ENCODE measurements around the gene TMC7. TPM values are rescaled to one million over a fixed set of nuclear protein-coding genes. Genes with fewer than 3 reads are reported as not detected.
A peak's percentile ranks its signal among the peaks of the same experiment; 100 is the strongest.
"Not testable (repeated sequence)": the region's sequence is repeated elsewhere in the genome, so short reads cannot be mapped to it uniquely, and the experiment has no call there.

Gene TMC7
- polyA plus RNA-seq, 6 donors from 2014 or later = not detected

DNA sequence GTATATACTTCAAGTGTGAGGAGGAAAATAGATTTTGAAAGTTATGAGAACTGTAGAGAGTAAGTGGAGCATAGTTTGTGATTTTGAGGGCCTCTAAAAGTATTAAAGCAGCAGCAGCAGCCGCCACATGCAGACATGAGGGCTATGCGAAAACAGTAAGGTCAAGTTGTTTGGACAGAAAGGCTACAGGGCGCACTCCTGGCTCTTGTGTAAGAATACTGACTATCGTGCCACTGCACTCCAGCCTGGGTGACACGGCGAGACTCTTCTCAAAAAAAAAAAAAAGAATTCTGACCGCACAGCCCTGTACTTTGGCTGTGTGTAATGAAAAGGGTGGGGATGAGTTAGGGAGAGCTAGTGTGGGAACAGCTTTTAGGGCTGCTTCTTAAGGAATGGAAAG lies 10.4 kb downstream of the TMC7 start:
- Mint-ChIP-seq H3K9me3 (peaks cover 0 to 15% (median 6%) of the 10 kb centered on the region in 7 donors), H3K27me3 (peaks cover 5 to 15% (median 14%) of the 10 kb centered on the region in 3 donors)
- not testable (repeated sequence) for H3K36me3 Mint-ChIP-seq; H3K4me3 Mint-ChIP-seq; ATAC-seq (ENCODE audit: low read depth in 2 of 2); H3K27ac Mint-ChIP-seq; H3K4me1 Mint-ChIP-seq; DNase-seq

- H3K4me3 Mint-ChIP-seq; H3K27ac Mint-ChIP-seq; ATAC-seq (ENCODE audit: low read depth in 2 of 2); H3K4me1 Mint-ChIP-seq; H3K36me3 Mint-ChIP-seq; DNase-seq: not testable (repeated sequence)
- Mint-ChIP-seq H3K9me3 (peaks cover 0 to 14% (median 6%) of the 10 kb centered on the region in 7 donors), H3K27me3 (peaks cover 5 to 19% (median 15%) of the 10 kb centered on the region in 3 donors)
Observed at GRCh38 chr16:18995406-18995805, 11.7 kb downstream of the TMC7 start.

- peaks cover 0 to 19% (median 15%) of the 10 kb centered on the region in 3 donors for H3K27me3 Mint-ChIP-seq
- not testable (repeated sequence) for H3K36me3 Mint-ChIP-seq; H3K27ac Mint-ChIP-seq; H3K4me1 Mint-ChIP-seq; DNase-seq; H3K4me3 Mint-ChIP-seq; ATAC-seq (ENCODE audit: low read depth in 2 of 2)
- peaks cover 0 to 14% (median 2%) of the 10 kb centered on the region in 7 donors for H3K9me3 Mint-ChIP-seq
Observed at GRCh38 chr16:18996536-18996935, 12.8 kb downstream of the TMC7 start.

- H3K4me3 Mint-ChIP-seq; H3K4me1 Mint-ChIP-seq; H3K27ac Mint-ChIP-seq; DNase-seq; H3K36me3 Mint-ChIP-seq; ATAC-seq (ENCODE audit: low read depth in 2 of 2): not testable (repeated sequence)
- H3K27me3 Mint-ChIP-seq = peaks cover 0 to 19% (median 15%) of the 10 kb centered on the region in 3 donors
- peaks cover 0 to 12% (median 2%) of the 10 kb centered on the region in 7 donors for H3K9me3 Mint-ChIP-seq
Observed at GRCh38 chr16:18997001-18997400, 13.3 kb downstream of the TMC7 start.

DNA sequence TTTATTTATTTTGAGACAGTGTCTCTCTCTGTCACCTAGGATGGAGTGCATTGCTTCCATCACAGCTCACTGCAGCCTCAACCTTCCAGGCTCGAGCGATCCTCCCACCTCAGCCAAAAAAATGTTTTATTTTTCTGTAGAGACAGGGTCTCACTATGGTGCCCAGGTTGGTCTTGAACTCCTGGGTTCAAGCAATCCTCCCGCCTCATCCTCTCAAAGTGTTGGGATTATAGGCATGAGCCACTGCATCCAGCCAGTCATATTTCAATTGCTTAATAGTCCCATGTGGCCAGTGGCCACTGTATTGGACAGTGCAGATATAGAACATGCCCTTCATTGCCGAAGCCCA lies 15.3 kb downstream of the TMC7 start:
- Mint-ChIP-seq H3K9me3 (peaks cover 0 to 12% (median 2%) of the 10 kb centered on the region in 7 donors), H3K4me3 (no peak overlapping the region), H3K27me3 (peaks cover 0 to 19% (median 15%) of the 10 kb centered on the region in 3 donors), H3K27ac (no peak overlapping the region), H3K4me1 (no peaks in the 10 kb centered on the region), H3K36me3 (no peaks in the 10 kb centered on the region)
- DNase-seq (no peak), ATAC-seq (ENCODE audit: low read depth in 2 of 2) (no peak)

- Mint-ChIP-seq H3K4me3 (no peak overlapping the region), H3K27me3 (peaks cover 2 to 6% (median 4%) of the 10 kb centered on the region in 3 donors), H3K36me3 (no peaks in the 10 kb centered on the region), H3K9me3 (peaks cover 0 to 4% (median 0%) of the 10 kb centered on the region in 7 donors), H3K27ac (peak overlapping the region in 1 of 6 donors; percentile 47), H3K4me1 (no peaks in the 10 kb centered on the region)
- DNase-seq (no peak), ATAC-seq (ENCODE audit: low read depth in 2 of 2) (no peak)
Observed at GRCh38 chr16:19001788-19002187, 18.1 kb downstream of the TMC7 start.

- no peak for ATAC-seq (ENCODE audit: low read depth in 2 of 2)
- no peaks in the 10 kb centered on the region for H3K4me1 Mint-ChIP-seq
- peaks cover 4 to 8% (median 6%) of the 10 kb centered on the region in 3 donors for H3K27me3 Mint-ChIP-seq
- no peaks in the 10 kb centered on the region for H3K36me3 Mint-ChIP-seq
- H3K27ac Mint-ChIP-seq = no peak overlapping the region
- DNase-seq = no peak
- H3K4me3 Mint-ChIP-seq = no peak overlapping the region
- peaks cover 0 to 4% (median 0%) of the 10 kb centered on the region in 7 donors for H3K9me3 Mint-ChIP-seq
Observed at GRCh38 chr16:19003935-19004334, 20.2 kb downstream of the TMC7 start.

GRCh38 chr16:19005561-19006445 lies 22.1 kb downstream of the TMC7 start:
- Mint-ChIP-seq H3K27me3 (peaks cover 0 to 8% (median 4%) of the 10 kb centered on the region in 3 donors), H3K4me1 (no peaks in the 10 kb centered on the region), H3K36me3 (no peaks in the 10 kb centered on the region), H3K27ac (peak overlapping the region in 1 of 6 donors; percentile 11), H3K9me3 (peaks cover 2 to 10% (median 6%) of the 10 kb centered on the region in 7 donors), H3K4me3 (no peak overlapping the region)
- DNase-seq (no peak), ATAC-seq (ENCODE audit: low read depth in 2 of 2) (no peak)

DNA sequence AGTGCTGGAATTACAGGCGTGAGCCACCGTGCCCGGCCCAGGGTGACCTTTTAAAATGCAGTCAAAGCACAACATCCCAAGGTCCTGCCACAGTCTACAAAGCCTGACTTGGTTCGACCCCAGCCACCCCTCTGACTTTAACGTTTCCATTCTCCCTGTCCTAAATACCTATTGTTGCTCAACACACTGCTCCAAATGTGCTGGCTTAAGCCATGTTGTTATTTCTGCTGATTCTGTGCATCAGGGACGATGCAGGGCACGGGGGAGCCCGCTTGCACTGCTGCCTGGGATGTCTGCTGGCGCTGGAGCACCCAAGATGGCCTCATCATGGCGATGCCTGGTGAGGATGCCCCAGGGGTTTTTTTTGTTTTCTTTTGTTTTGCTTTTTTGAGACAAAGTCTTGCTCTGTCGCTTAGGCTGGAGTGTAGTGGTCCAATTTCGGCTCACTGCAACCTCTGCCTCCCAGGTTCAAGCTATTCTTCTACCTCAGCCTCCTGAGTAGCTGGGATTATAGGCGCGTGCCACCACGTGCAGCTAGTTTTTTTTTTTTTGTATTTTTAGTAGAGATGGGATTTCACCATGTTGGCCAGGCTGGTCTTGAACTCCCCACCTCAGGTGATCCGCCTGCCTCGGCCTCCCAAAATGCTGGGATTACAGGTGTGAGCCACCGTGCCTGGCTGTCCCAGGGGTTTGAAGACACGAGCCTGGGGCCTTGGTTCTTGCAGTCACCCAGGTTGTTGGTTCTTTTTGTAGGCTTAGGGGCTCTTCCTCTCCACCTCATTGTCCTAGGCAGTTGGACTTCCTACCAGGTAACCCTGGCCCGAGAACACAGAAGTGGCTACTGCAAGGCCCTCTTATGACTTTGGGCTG lies 22.9 kb downstream of the TMC7 start:
- DNase-seq = no peak
- H3K4me3 Mint-ChIP-seq = no peak overlapping the region
- no peaks in the 10 kb centered on the region for H3K4me1 Mint-ChIP-seq
- H3K27me3 Mint-ChIP-seq = peaks cover 0 to 8% (median 4%) of the 10 kb centered on the region in 3 donors
- H3K9me3 Mint-ChIP-seq = peaks cover 3 to 14% (median 8%) of the 10 kb centered on the region in 7 donors
- no peak for ATAC-seq (ENCODE audit: low read depth in 2 of 2)
- no peaks in the 10 kb centered on the region for H3K36me3 Mint-ChIP-seq
- H3K27ac Mint-ChIP-seq = peak overlapping the region in 1 of 6 donors; percentile 11

DNA sequence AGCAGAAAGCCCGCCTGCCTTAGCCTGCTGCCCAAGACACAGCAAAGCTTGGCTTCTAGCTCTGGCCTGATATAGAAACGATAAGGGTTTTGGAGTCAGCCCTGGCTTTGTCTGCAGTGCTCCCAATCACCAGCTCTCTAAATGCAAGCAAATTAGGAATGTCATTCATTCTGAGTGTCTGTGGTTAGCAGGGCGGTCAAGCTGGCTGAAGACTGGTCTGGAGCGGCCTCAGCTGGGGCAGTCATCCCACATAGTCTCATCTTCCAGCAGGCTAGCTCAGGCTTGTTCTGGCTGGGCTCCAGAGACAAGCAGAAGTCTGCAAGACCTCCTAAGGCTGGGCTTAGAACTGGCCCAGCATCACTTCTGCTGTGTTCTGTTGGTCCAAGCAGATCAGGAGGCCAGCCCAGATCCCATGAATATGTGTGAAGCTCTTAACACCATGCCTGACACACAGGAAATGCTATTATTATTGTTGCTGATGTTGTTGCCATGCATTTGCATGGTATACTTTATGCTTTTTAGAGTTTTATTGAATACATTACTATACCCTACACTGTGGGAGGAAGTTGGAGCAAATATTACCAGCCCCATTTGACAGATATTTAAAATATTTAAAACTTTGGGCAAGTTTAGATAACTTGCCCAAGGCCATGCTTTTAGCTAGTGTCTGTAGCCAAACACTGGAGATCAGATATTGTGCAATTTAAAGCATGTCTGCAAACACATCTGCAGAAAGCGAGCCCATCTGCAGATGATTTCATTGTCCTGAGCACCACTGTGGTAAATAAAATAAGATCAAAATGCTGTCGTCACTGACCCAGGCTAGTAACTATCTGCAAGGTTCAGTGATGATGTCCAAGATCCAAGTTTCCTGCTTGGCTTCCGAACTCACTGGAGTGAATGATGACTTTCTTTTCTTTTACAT lies 24.8 kb downstream of the TMC7 start:
- Mint-ChIP-seq H3K9me3 (peaks cover 3 to 14% (median 8%) of the 10 kb centered on the region in 7 donors), H3K36me3 (no peaks in the 10 kb centered on the region), H3K27ac (peak overlapping the region in 1 of 6 donors; percentile 57), H3K27me3 (peaks cover 0 to 8% (median 4%) of the 10 kb centered on the region in 3 donors), H3K4me3 (no peak overlapping the region), H3K4me1 (no peaks in the 10 kb centered on the region)
- ATAC-seq (ENCODE audit: low read depth in 2 of 2) (no peak), DNase-seq (no peak)

GRCh38 chr16:19011169-19011731 lies 27.5 kb downstream of the TMC7 start:
- no peaks in the 10 kb centered on the region for H3K4me1 Mint-ChIP-seq

GRCh38 chr16:19014461-19014860 lies 30.7 kb downstream of the TMC7 start:
- Mint-ChIP-seq H3K9me3 (peaks cover 0 to 14% (median 10%) of the 10 kb centered on the region in 7 donors), H3K4me3 (no peak overlapping the region), H3K36me3 (no peaks in the 10 kb centered on the region), H3K27ac (peak overlapping the region in 1 of 6 donors; percentile 1), H3K4me1 (no peaks in the 10 kb centered on the region), H3K27me3 (peaks cover 0 to 8% (median 5%) of the 10 kb centered on the region in 3 donors)
- no peak for ATAC-seq (ENCODE audit: low read depth in 2 of 2)
- DNase-seq = no peak

More at GRCh38 chr16:19011169-19011731, 27.5 kb downstream of the TMC7 start:
- ATAC-seq (ENCODE audit: low read depth in 2 of 2) (no peak), DNase-seq (no peak)
- Mint-ChIP-seq H3K27ac (no peak overlapping the region), H3K27me3 (peaks cover 4 to 8% (median 5%) of the 10 kb centered on the region in 3 donors), H3K4me3 (no peak overlapping the region), H3K9me3 (peaks cover 3 to 14% (median 10%) of the 10 kb centered on the region in 7 donors), H3K36me3 (no peaks in the 10 kb centered on the region)

All from naive B cell (primary cell).